Fibroblast of lung (primary cell): ENCODE data around the gene EPB41L5.

Experiments
- EZH2 ChIP-seq: IDR thresholded peaks from 2 replicates; pipeline ENCODE4 v1.5.1; 2012; ENCODE audit warnings: low read length, control low read depth, mild to moderate bottlenecking; ENCODE audit errors: missing control alignments
- TF ChIP-seq, protein P1 (sequence below), 2 donors: IDR thresholded peaks in 1 of 2; conservative IDR thresholded peaks in 1 of 2; 1 replicate in 1 of 2; 2 replicates in 1 of 2; pipeline ENCODE4 v1.5.1; 2011 to 2012; ENCODE audit warnings: low read length in 2 of 2, control low read depth in 1 of 2, inconsistent platforms in 1 of 2, low read depth in 1 of 2, mild to moderate bottlenecking in 1 of 2

DNA sequence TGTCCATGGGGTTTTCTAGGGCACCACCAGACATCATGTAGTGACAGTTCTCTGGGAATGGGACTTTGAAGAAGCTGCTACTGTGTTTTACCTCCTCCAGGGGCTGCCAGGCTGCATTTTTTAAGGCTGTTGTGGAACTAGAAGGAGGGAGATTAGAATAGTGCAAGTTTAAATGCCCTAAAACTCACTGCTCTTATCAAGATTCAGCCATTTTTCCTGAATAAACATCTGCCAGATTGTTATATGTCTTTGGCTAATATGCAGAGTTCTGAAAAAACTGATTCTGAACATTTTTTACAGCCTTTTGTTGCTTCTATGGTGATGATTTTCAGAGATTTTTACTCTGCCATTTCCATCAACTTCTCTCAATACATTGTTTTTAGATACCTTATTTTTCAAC is 8.6 kb upstream of the EPB41L5 start:
- TF ChIP-seq, protein P1, sequence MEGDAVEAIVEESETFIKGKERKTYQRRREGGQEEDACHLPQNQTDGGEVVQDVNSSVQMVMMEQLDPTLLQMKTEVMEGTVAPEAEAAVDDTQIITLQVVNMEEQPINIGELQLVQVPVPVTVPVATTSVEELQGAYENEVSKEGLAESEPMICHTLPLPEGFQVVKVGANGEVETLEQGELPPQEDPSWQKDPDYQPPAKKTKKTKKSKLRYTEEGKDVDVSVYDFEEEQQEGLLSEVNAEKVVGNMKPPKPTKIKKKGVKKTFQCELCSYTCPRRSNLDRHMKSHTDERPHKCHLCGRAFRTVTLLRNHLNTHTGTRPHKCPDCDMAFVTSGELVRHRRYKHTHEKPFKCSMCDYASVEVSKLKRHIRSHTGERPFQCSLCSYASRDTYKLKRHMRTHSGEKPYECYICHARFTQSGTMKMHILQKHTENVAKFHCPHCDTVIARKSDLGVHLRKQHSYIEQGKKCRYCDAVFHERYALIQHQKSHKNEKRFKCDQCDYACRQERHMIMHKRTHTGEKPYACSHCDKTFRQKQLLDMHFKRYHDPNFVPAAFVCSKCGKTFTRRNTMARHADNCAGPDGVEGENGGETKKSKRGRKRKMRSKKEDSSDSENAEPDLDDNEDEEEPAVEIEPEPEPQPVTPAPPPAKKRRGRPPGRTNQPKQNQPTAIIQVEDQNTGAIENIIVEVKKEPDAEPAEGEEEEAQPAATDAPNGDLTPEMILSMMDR (conservative IDR thresholded peaks at IDR 0.05 in 1 of 2, IDR thresholded peaks at IDR 0.05 in 1 of 2; ENCODE audit: low read depth in 1 of 2, low read length in 2 of 2) = no peak
- no peak for TF ChIP-seq EZH2
